ENCODE measurements around the gene SPTLC2.
"Not testable (repeated sequence)": the region's sequence is repeated elsewhere in the genome, so short reads cannot be mapped to it uniquely, and the experiment has no call there.

SPTLC2 gene

GRCh38 chr14:77544571-77544970, 71.9 kb downstream of the SPTLC2 start:
- no peak for DNase-seq

GRCh38 chr14:77543637-77544334, 72.7 kb downstream of the SPTLC2 start:
- no peak for DNase-seq

- no peak for DNase-seq
Observed at GRCh38 chr14:77543240-77543551, 73.2 kb downstream of the SPTLC2 start.

GRCh38 chr14:77542421-77543239, 73.8 kb downstream of the SPTLC2 start:
- DNase-seq, result no peak

- DNase-seq, result no peak
Observed at GRCh38 chr14:77541905-77542304, 74.5 kb downstream of the SPTLC2 start.

- DNase-seq, result not testable (repeated sequence)
Observed at GRCh38 chr14:77536951-77537350, 79.5 kb downstream of the SPTLC2 start.

GRCh38 chr14:77531071-77531470, 85.4 kb downstream of the SPTLC2 start:
- DNase-seq, result no peak

- no peak for DNase-seq
Observed at GRCh38 chr14:77529963-77530362, 86.5 kb downstream of the SPTLC2 start.

- DNase-seq, result no peak
Observed at GRCh38 chr14:77529213-77529612, 87.2 kb downstream of the SPTLC2 start.

- DNase-seq, result not testable (repeated sequence)
Observed at GRCh38 chr14:77528701-77529100, 87.7 kb downstream of the SPTLC2 start.

GRCh38 chr14:77526266-77526665, 90.2 kb downstream of the SPTLC2 start:
- DNase-seq, result no peak

- no peak for DNase-seq
Observed at GRCh38 chr14:77524536-77524935, 91.9 kb downstream of the SPTLC2 start.

GRCh38 chr14:77523109-77523508, 93.3 kb downstream of the SPTLC2 start:
- no peak for DNase-seq

GRCh38 chr14:77520555-77520954, 95.9 kb downstream of the SPTLC2 start:
- no peak for DNase-seq

- no peak for DNase-seq
Observed at GRCh38 chr14:77516126-77516525, 100.3 kb downstream of the SPTLC2 start.

- no peak for DNase-seq
Observed at GRCh38 chr14:77511486-77512162, 104.8 kb downstream of the SPTLC2 start.

GRCh38 chr14:77509366-77509765, 107.1 kb downstream of the SPTLC2 start:
- no peak for DNase-seq

- no peak for DNase-seq
Observed at GRCh38 chr14:77508876-77509275, 107.6 kb downstream of the SPTLC2 start.

GRCh38 chr14:77508249-77508648, 108.2 kb downstream of the SPTLC2 start:
- no peak for DNase-seq

GRCh38 chr14:77507762-77508161, 108.7 kb downstream of the SPTLC2 start:
- no peak for DNase-seq

GRCh38 chr14:77505031-77505430, 111.4 kb downstream of the SPTLC2 start:
- DNase-seq, result no peak

GRCh38 chr14:77503138-77503537, 113.3 kb downstream of the SPTLC2 start:
- no peak for DNase-seq

- no peak for DNase-seq
Observed at GRCh38 chr14:77502109-77502782, 114.2 kb downstream of the SPTLC2 start.

Measured in retina (tissue), 1 donor.